Ammon's horn (tissue), 1 donor: ENCODE measurements around the gene TBX20.
"Not testable (repeated sequence)": the region's sequence is repeated elsewhere in the genome, so short reads cannot be mapped to it uniquely, and the experiment has no call there.

Experiments used
- DNase-seq: peaks from one replicate; pipeline ENCODE4 v3.0.0-alpha.2; 2016; ENCODE audit warnings: low spot score

TBX20 gene

DNA sequence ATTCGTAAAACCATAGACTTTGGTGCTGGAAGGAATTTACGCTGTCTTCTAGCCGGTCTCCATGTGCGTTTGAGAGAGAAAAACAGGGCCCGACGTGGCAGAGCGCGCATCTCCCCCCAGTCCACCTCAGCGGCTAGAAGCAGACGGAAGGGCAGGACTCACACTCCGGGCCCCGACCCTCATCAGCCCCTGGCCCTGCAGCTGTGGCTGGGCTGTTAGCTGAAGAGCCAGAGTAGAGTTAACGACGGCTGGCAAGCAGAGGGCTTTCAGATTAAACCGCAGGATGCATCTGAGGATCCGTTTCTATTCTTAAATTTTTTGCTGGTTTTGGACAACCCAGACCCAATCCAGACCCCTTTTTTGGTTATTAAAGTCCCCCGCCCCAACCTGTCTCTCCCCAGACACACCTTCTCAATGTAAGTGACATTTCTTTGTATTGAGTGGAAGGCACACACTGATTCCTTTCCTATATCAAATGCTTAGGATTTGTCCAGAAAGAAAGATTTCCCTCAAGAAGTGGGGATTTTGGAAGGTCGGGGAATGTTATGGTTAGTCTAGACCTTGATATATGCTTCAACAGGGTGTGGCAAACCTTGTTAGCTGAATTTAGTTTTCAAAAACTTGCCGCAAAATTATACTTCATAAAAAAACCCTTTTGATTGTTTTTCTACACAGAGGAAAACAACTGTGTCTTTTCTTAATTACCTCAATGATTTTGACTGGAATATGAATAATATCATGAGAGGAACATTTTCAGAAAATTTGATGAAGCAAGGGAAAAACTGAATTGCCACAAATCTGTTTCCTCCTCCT, 1.7 kb upstream of the TBX20 start:
- no peak for DNase-seq

DNA sequence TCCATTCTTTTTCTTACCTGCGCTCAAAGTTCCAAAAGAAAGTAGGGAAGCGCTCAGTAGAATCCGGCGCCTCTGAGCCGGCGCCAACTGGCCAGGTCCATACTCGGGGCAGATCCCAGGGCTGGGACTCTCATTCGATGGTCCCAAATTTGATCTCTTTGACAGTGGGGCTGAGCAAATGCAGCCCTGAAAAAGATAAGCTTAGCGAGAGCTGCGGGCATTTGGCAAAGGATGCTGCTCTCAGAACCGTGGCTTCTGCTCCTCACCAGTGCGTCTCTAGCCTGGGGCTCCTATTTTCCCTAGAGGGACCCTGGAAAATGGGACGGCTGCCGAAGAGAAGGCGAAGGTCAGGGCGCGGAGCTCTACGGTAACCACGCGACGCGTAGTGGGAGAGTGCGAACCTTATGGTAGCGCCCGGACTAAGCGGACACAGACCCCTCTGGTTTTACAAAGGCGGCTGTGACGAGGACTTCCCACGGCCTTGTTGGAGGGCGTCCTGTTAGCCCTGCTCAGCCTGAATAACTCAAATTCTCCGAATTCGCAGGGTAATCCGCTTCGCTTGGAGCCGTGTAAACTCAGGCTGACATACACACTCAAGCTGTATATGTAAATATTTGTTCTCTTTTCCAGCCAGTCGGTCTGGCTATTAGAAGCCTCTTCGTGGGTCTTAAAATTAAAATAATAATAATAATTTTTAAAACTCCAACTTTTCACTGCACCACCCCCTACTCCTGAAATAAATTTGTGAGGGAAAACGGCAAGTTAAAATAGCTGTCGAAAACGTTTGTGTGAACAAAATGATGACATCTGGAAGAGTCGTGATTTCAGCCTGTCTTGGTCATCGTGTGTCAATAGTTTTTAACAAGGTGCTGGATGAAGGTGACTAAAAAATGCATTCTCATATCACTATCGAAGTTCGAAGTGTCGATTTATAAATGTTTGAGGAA, 869 bp upstream of the TBX20 start:
- DNase-seq, result no peak

DNA sequence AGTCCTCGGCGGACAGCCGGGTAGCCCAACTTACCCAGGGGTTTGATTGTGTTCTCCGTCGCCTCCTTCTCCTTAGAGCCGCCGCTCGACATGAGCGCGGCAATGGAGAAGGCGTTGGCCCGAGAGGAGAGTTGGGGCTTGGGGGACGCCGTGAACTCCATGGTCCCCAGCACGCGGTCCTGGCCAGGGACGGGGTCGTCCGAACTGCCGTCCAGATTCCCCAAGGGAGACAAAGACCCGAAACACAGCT, 515 bp downstream of the TBX20 start:
- DNase-seq, result no peak

DNA sequence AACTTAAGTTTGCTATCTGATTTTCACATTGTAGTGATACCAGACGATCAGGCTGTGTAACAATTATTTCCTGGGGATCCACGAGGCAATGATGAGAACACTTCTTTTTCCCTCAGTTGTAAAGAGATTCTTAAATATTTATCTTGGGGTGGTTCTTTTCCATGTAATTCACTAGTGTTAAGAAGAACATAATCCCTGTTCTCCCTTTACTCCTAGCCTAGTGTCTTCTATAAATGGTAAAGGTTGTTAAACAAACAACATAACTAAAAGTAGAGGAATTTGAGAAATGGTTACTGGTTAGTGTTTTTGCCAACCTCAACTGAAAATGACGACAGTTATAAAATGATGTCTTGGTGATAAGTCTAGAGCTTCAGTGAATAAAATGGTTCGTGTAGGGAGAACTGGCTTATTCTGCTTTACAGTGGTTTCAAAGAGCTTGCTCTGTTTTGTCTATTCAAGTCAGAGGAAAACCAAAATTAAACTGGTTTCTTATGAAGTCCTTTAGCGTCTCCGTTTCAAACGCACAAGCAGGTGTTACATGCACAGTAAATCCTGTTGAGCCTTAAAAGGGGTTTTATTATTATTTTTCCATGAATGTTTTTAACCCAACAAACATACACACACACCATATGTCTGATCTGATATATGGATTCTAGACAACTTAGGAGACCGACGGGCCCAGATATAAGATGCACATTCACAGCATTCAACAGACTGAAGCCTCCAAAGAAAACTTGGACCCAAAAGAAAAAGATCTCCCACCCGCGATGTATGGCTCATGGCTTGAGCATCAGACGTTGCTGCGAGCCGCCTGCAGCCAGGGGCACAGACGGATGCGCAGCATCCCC, 1.1 kb downstream of the TBX20 start:
- DNase-seq, result no peak

DNA sequence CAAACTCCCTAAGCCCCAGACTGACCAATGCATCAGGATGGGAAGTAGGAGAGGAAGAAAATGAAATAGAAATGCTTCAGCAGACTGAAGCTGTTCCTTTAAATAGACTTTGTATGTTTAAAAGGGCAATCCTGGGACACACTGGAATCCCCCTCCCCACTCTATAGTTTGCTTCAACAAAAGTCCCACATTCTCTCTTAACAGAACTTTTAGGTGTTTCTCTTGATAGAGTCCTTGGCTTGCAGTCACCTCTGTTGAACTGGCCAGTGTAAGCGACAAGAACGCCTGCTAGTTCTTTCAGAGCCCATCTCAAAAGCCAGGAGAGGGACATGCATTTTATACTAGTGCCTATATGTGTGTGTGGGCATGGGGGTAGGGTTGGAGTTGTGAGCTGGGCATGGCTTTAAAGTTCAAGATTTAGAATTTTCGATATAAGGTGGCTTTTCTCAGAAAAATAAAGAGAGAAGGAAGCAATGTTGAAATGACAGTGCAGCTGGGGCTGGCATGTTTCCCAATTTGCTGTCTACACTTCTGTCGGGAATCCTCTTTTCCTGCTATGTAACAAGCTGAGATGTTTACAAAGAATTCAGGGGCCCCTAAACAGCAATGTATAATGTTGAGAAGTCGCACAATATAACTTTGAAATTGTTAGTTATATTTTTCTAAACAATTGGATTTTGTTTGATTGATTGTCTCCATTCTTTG, 2.1 kb downstream of the TBX20 start:
- no peak for DNase-seq

DNA sequence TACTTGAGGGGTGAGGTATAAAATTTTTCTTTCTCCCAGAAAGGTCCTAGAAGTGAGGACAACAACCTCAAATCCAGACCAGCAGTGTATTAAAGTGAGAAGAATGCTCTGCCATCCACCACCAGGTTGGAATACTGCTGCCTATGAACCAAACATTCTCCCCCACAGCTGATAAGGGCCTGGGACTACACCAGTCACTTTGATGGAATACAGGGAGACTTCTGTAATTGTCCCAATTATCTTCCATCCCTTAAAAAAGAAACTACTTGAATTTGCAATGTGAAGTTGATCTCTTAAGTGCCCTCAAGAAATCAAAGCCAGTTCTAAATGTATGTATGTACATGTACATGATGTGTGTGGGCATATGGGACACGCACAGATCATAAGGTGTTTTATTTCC, 3.0 kb downstream of the TBX20 start:
- no peak for DNase-seq

DNA sequence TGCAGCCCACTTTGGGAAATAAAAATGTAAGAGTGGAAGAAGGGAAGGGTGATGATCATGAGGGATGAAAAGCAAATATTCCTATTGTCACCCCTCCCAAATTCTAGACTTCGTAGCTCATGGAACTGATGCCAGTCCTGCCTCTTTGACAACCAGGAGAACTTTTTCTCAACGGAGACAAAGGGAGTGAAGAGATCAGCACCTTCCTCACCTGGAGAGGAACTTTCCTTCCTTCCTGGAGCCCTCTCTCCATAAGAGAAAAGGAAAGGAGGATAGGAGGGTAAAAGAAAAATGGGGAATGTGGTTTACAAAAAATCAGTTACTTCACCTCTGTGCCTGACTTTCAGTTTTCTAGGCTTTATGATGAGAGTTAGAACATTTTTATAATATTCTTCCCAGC, 3.4 kb downstream of the TBX20 start:
- no peak for DNase-seq

DNA sequence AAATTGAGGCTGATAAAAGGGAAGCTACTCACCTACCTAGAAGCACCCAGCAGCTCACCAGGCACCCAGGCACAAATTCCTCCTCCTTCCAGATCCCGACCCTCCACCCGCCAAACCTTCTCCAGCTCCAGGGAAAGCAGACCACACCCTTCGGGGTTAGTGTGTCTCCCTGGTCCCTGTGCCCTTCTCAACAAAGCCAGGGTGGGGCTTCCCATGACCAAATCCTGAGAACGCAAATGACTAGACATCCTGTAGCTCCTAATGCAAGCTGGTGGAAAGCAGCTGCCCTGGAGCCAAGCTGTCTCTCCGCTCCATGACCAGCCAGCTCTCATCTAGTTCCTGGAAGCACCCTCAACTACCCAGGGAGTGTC, 4.4 kb downstream of the TBX20 start:
- no peak for DNase-seq

DNA sequence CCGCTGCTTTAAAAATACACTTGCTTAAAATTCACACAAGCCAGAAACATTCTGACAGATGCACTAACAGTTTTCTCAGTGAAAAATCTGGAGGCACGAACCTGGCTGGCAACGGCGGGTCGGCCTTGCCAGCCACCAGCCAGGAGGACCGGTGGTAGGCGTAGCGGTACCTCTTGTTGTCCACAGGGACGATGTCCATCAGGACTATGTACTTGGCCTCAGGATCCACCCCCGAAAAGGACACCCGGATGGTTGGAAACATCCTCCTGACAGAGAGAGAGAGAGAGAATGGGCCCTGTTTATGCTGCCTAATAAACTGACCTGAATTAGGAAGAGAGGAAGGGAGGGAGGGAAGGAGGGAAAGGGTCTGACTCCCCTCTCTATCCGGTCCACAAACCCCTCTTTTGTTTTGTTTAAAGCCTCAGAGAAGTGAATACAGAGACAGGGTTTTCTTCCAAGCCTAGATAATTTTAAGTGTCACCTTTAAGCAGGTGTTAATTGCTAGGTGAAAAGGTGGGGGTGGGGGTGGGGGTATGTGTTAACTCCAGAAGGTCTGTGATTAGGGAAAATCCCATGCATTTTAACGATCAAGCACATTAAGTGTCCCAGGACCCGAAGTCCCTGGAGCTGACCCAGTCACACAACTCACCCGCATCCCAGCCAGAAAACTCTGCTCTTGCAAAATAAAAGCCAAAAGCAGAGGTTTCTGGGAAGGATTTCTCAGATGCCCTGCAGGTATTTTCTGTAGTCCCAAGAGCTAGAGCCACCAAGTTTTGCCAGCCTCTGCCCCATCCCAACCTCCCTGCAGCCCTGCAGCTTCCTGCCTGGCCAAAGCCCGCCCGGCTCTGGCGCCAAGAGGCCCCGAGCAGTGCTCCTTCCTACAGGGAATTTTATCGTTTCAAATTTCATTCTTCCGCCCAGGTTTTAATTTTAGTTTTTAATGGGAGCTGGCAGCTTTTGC, 5.0 kb downstream of the TBX20 start:
- DNase-seq, result no peak

DNA sequence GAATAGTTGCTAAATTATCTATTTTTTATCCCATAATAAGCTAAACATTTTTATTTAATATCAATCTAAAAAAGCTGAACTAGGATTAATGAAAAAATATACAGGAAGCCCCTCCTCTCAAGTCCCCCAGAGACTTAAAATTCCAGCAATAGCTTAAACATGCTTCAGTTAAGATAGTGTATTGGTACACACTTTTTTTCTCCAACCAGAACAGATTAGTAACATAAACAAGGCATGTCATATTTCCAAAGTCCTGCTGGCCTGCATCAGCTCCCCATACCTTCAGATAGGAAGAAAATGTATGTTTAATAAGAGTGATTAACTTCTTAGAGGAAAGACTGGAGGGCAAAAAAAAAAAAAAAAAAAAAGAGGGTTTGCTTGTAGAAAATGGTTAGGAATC, 7.1 kb downstream of the TBX20 start:
- DNase-seq, result no peak

DNA sequence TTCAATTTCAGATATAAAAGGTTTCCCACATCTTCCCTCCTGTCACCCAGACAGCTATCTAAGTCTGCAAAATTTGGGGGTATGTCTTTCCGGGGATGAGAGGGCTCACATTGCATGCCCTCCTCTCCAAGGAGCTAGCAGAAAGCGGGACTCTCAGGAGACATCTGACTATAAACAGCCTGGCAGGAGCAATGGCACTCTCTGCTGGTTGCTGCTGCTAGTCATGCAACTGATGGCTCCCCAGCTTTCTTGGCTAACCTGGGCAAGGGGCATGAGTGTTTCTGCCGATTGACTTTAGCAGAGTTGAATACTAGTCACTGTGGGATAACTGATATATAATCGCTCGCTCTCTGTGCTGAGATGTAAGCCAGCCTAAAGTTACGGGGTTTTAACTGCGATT, 12.0 kb downstream of the TBX20 start:
- no peak for DNase-seq

DNA sequence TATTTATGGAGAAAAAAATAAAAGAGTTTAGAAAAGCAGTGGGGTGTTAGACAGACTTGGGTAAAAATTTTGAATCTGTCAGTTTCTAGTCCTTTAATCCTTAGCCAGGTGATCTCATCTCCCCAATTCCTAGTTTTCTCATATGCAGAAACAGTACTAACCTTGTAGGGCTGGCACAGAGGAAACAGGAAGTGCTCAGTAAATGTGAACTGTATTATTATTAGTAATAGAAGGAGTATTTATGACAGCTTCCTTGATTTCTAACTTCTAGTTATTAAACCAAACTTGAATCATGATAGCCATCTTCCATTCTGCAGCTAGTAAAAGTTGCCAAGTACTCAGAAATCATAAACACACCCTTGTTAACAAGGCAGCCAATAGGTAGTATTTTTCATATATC, 12.5 kb downstream of the TBX20 start:
- DNase-seq, result no peak

DNA sequence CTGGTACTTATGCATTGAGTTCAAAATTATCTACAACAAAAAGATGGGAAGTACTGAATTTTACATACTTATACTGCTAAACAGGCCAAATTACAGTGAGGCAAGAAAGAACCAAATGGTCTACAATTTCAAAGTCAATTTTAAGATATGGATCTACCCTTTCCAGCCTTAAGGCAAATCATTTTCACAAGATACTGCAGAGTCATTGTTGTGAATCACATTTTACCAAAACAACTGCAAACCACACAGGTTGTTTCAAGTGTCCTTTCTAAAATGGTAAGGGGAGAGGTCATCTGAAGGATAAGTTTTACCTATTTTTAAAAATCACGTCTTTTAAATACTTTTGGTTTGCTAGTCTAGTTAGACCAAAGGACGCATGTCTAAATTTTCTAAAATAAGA, 12.9 kb downstream of the TBX20 start:
- DNase-seq, result not testable (repeated sequence)

DNA sequence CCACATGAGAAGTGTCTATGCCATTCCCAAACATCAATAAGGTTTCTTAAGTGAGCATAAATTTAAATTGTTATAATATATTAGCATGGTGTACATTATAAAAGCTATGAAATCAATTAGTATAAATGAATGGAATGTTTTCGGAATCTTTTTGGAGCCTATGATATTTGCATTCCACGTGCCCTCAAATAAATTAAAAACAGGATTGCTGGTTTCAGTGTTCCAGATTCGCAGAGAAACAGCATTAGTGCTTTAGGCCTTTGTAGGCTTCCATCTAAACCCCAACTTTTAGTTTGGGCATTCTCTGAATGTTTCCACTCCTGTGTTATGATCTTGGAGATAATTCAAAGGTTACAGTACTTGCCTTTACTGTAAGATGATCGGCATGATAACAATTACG, 15.4 kb downstream of the TBX20 start:
- not testable (repeated sequence) for DNase-seq

DNA sequence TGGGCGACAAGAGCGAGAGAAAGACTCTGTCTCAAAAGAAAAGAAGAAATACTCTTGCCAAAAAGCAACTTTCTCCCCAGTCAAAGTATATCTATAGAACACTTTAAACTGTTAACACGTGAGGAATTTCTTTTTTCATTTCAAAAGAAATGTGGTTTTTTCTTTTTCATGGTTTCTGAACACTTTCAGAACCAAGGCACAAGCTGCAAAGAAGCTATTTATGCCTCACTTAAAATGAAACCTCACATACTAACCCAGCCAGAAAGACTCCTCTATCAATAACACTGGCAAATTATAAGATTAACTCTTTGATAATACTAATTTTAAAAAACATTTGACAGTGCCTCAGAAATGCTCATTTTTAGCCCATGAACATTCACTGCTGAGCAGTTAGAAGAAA, 20.9 kb downstream of the TBX20 start:
- no peak for DNase-seq

DNA sequence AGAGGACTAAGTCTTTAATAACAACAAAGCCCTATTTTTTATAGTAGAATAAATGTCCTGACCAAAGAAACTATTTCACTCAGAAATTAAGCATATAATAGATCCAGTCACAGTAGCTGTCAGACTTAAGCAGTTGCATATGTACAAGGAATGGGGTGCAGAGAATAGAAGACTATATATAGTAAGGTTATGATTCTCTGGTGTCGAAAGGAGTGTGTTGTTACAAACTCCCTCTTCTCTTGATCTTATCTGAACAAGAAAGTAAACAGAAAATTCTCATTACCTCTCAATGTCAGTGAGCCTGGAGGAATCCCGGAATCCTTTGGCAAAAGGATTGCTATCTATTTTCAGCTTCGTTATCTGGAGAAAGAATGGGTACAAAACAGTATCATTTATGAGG, 22.7 kb downstream of the TBX20 start:
- not testable (repeated sequence) for DNase-seq

DNA sequence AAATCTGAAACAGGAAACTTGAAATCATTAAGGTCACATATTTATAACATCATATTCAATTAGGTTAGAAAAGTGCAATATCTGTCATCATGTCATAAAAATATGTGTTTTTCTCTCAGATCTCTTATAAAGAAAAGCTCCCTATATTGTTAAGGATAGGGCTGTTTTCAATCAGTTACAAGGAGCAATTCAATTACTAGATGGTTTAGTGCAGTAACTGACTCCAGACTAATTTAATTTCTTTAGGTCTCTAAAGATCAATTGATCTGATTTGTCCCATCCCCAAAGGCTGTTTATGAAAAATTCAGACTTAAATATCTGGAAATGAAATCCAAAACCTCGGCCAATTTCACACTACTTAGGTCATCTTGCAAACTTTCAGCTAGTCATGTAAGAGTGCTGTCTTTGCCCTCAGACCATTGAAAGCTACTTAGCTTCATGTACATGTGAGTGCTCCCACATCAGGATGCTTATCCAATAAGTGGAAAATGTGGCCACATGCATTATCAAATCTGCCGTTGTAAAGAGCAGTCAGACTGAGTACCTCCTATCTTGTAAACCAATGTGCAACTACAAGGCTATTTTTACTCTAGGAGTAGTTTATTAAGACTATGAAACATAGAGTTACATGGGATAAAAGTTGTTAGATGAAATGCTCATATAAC, 24.7 kb downstream of the TBX20 start:
- DNase-seq, result not testable (repeated sequence)

DNA sequence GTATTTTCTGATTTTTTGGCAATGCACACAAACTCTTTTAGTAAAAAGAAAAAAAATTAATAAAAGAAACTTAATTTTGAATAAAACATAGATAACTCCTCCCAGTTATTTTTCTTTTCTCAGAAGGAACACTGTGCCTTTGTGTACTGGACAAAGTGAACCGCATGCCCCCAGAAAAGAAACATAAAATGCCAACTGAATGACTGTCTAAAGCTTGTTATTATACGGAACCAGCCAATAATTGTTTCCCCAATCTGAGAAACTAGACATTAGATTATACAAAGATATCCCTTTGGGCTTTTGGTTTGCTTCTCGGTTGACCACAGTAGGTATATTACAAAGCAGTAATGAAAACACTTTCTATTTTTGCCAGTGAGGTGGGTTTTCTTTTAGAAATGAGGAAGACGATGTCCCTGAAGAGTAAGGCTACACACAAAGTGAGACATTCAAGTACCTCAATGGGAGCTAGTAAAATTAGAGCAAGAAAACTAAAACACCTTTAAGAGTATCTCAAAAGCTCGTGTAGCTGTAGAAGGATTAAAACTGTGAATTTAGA, 25.3 kb downstream of the TBX20 start:
- DNase-seq, result not testable (repeated sequence)

DNA sequence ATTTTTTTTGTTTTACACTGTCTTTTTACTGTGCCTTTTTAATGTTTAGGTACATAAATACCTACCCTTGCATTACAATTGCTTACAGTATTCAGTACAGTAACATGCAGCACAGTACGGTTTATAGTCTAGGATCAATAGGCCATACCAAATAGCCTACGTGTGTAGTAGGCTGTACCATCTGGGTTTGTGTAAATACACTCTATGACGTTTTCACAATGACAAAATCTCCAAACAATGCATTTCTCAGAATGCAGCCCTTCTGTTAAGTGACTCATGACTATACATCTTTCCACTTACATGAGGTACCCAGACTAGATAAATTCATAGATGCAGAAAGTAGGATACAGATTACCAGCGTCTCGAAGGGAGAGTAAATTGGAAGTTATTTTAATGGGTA, 26.5 kb downstream of the TBX20 start:
- not testable (repeated sequence) for DNase-seq

DNA sequence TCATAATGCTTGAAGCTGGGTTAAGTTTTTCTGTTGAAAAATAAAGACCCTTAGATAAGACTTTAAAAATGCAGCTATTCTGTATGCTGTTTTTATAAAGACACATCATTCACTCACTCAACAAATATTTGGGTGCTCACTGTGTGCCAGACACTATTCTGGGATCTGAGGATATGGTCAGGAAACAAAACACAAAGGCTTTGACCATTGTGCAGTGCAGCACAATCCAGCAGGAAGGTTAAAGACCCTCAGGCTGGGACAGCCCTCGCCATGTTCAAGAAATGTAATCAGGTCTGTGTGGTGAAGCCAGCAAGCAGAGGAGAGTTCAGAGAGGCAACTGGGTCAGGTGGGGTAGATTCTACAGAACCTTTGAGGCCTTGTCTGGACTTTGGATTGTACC, 31.5 kb downstream of the TBX20 start:
- not testable (repeated sequence) for DNase-seq
